HUES6 (cell line): Measurements from ENCODE around the gene GSTO2.
A peak's percentile ranks its signal among the peaks of the same experiment; 100 is the strongest.
"Not testable (repeated sequence)": the region's sequence is repeated elsewhere in the genome, so short reads cannot be mapped to it uniquely, and the experiment has no call there.

Source experiments
- H3K27ac ChIP-seq: 2 replicates; pipeline ENCODE4 v1.7.0; 2013; ENCODE audit warnings: low read depth, mild to moderate bottlenecking, low read length, inconsistent platforms
- H3K27me3 ChIP-seq: 2 replicates; pipeline ENCODE4 v1.6.1; 2013; ENCODE audit warnings: low read length; ENCODE audit not compliant: control insufficient read depth, insufficient read depth
- H3K36me3 ChIP-seq: 2 replicates; pipeline ENCODE4 v1.6.1; 2013; ENCODE audit warnings: low read length; ENCODE audit not compliant: control insufficient read depth, insufficient read depth
- H3K4me1 ChIP-seq: 2 replicates; pipeline ENCODE4 v1.6.1; 2013; ENCODE audit warnings: low read length; ENCODE audit not compliant: control insufficient read depth, insufficient read depth
- H3K4me3 ChIP-seq: 2 replicates; pipeline ENCODE4 v1.5.1; 2013; ENCODE audit warnings: low read depth, low read length
- H3K9ac ChIP-seq: one replicate; pipeline ENCODE4 v1.6.1; 2013; ENCODE audit warnings: mild to moderate bottlenecking, low read length
- H3K9me3 ChIP-seq: 2 replicates; pipeline ENCODE4 v1.6.1; 2013; ENCODE audit warnings: low read depth, low read length; ENCODE audit not compliant: control insufficient read depth, insufficient read depth

Gene GSTO2

DNA sequence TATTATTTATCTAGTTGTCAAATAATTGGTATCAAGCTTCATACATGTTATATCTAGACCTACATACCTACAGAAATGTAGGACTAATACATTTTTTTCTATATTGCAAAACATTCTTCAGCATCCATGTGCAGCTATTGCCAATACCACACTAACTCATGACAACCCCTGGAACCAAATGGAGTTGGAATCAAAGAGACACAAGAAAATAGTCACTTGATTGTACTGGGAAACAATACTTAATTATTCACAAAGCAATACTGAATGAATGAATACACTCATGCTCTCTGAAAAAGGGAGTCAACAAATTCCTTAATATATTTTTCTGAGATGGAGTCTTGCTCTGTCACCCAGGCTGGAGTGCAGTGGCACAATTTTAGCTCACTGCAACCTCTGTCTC is 26.4 kb upstream of the GSTO2 start:
- Histone ChIP-seq H3K27me3 (no peaks in the 10 kb centered on the region), H3K9ac (no peak overlapping the region), H3K27ac (no peak overlapping the region), H3K4me1 (no peaks in the 10 kb centered on the region), H3K9me3 (peaks cover 12% of the 10 kb centered on the region), H3K4me3 (no peak overlapping the region), H3K36me3 (no peaks in the 10 kb centered on the region)

DNA sequence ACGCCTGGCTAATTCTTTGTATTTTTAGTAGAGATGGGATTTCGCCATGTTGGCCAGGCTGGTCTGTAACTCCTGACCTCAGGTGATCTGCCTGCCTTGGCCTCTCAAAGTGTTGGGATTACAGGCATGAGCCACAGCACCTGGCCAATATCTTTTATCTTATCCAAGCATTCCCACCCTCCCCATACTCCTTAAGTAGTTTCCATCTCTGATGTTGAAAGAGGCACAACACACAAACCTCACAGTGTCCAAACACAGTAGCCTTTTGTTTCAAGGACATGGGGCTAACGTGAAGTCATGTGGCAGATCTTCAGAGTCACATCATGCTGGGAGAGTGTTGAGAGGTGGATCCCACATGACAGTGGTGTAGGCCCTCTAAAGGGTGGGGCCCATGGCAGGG is 26.0 kb upstream of the GSTO2 start:
- H3K27ac ChIP-seq, H3K27me3 ChIP-seq: not testable (repeated sequence)
- H3K9me3 ChIP-seq, result peaks cover 15% of the 10 kb centered on the region

DNA sequence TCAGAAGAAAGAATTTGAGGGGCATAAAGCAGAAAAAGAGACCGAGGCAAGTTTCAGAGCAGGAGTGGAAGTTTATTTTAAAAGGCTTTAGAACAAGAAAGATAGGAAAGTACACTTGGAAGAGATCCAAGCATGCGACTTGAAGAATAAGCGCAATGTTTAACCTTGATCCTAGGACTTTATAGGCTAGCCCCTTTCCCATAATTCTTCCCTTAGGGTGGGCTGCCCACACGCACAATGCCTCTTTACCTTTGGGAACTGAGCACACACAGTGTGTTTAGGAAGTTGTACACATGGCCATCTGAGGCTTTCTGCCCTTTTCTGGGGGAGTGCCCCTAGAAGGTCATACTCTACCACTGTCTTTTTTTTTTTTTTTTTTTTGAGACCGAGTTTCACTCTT is 25.5 kb upstream of the GSTO2 start:
- Histone ChIP-seq H3K9me3 (peaks cover 16% of the 10 kb centered on the region), H3K4me3 (no peak overlapping the region), H3K27me3 (no peaks in the 10 kb centered on the region), H3K9ac (no peak overlapping the region), H3K36me3 (no peaks in the 10 kb centered on the region), H3K4me1 (no peaks in the 10 kb centered on the region), H3K27ac (no peak overlapping the region)

More for the DNA sequence above, 26.0 kb upstream of the GSTO2 start:
- not testable (repeated sequence) for H3K4me1 ChIP-seq, H3K4me3 ChIP-seq, H3K9ac ChIP-seq, H3K36me3 ChIP-seq

DNA sequence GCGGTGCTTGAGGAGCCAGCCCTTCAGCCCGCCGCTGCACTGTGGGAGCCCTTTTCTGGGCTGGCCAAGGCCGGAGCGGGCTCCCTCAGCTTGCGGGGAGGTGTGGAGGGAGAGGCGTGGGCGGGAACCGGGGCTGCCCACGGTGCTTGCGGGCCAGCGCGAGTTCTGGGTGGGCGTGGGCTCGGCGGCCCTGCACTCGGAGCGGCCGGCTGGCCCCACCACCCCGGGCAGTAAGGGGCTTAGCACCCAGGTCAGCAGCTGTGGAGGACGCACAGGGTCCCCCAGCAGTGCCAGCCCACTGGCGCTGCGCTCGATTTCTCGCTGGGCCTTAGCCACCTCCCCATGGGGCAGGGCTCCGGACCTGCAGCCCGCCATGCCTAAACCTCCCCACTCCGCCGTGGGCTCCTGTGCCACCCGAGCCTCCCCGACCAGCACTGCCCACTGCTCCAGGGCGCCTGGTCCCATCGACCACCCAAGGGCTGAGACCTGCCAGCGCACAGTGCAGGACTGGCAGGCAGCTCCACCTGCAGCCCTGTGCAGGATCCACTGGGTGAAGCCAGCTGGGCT is 23.8 kb upstream of the GSTO2 start:
- Histone ChIP-seq H3K9ac (no peak overlapping the region), H3K36me3 (no peaks in the 10 kb centered on the region), H3K9me3 (peaks cover 17% of the 10 kb centered on the region), H3K4me1 (no peaks in the 10 kb centered on the region), H3K27me3 (no peaks in the 10 kb centered on the region), H3K27ac (no peak overlapping the region), H3K4me3 (no peak overlapping the region)

DNA sequence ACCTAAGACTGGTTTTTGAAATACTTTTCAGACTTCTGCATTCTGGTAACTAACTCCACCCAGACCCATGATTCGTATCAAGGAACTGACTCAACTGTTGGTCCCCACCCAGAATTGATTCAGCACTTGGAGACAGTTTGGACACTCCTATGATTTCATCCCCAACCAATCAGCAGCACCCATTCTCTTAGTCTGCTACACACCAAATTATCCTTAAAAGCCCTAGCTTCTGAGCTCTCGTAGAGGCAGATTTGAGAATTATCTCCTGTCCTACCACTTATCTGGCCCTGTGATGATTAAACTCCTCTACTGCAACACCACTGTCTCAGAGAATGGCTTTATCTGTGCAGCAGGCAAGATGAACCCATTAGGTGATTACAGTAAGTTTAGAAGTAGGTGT is 22.0 kb upstream of the GSTO2 start:
- no peak overlapping the region for H3K4me3 ChIP-seq
- no peak overlapping the region for H3K9ac ChIP-seq
- no peaks in the 10 kb centered on the region for H3K36me3 ChIP-seq
- H3K4me1 ChIP-seq, result peaks cover 12% of the 10 kb centered on the region
- H3K9me3 ChIP-seq, result peaks cover 17% of the 10 kb centered on the region
- no peaks in the 10 kb centered on the region for H3K27me3 ChIP-seq
- H3K27ac ChIP-seq, result no peak overlapping the region

DNA sequence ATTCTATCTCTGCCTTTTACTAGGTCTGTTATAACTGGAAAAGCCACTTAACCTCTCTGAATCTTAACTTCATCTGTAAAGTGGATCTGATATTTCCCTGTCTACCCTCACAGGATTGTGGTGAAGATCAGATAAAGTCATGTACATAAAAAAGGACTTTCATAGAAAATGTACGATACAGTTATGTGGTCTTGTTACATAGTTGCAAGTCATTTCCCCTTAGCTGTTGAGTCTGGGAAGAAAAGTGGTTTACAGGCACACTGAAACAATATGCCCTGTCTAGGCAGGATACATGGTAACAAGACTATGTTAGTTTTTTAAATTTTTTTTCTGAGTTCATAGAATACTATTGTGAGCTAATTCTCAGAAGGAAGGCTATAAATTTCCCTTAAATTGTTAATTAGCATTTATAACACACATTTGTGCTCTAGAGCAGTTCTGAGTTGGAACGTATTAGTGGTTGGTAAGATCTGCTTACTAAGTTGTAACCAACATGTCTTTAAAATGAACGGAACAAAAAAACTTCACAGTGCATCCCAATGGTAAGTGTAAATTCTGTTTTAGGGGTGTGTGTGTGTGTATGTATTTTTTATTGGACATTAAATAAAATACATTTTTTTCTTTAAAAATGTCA is 21.4 kb upstream of the GSTO2 start:
- H3K9me3 ChIP-seq, result peaks cover 19% of the 10 kb centered on the region
- H3K4me1 ChIP-seq, result peaks cover 18% of the 10 kb centered on the region
- no peak overlapping the region for H3K27ac ChIP-seq
- H3K27me3 ChIP-seq, result no peaks in the 10 kb centered on the region
- H3K4me3 ChIP-seq, result no peak overlapping the region
- H3K9ac ChIP-seq, result no peak overlapping the region
- H3K36me3 ChIP-seq, result no peaks in the 10 kb centered on the region

DNA sequence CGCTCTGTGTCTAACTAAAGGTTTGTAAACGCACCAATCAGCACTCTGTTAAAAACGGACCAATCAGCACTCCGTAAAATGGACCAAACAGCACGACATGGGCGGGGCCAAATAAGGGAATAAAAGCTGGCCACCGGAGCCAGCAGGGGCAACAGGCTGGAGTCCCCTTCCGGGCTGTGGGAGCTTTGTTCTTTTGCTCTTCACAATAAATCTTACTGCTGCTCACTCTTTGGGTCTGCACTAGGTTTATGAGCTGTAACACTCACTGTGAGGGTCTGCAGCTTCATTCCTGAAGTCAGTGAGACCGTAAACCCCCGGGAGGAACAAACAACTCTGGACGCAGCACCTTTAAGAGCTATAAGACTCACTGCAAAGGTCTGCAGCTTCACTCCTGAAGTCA is 20.1 kb upstream of the GSTO2 start:
- H3K9ac ChIP-seq, H3K27me3 ChIP-seq, H3K27ac ChIP-seq, H3K4me3 ChIP-seq, H3K36me3 ChIP-seq: not testable (repeated sequence)
- H3K9me3 ChIP-seq, result peaks cover 19% of the 10 kb centered on the region
- peaks cover 31% of the 10 kb centered on the region for H3K4me1 ChIP-seq

DNA sequence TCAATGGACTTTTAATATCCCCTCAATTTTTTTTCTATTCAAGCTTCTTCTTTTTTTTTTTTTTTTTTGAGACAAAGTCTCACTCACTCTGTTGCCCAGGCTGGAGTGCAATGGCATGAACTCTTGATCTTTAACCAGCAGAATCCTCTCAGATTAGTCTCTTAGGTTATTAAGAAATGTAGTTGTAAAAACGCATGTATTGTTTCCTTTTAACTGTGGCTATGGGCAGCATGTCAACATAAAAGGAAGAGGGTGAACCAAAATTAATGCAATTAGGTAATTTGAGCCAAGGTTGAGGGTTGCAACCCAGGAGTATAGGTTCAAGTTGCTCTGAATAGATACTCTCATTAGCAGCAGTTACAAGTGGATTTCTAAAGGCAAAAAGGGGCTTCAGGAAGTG is 18.6 kb upstream of the GSTO2 start:
- no peaks in the 10 kb centered on the region for H3K27me3 ChIP-seq
- peaks cover 37% of the 10 kb centered on the region for H3K4me1 ChIP-seq
- no peak overlapping the region for H3K4me3 ChIP-seq
- H3K36me3 ChIP-seq, result no peaks in the 10 kb centered on the region
- no peak overlapping the region for H3K27ac ChIP-seq
- peaks cover 19% of the 10 kb centered on the region for H3K9me3 ChIP-seq
- no peak overlapping the region for H3K9ac ChIP-seq

DNA sequence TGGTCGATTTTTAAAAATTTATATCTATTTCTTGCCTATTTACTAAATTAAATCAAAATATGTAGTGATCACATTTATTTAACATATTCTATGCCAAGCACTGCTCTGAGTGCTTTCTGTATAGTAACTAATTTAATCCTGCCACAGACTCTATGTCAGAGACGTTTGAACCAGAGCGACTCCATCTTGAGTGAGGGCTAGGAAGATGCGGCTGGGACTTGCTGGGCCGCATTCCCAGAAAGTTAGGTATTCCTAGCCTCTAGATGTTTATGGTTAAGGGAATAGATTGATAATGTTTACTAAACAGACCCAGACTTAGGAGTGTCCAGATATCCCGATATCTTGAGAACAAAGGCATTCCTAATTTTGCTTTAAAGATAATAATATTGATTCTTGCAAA is 17.5 kb upstream of the GSTO2 start:
- no peak overlapping the region for H3K4me3 ChIP-seq
- peaks cover 3% of the 10 kb centered on the region; the same call in 1 of the 2 replicates for H3K36me3 ChIP-seq
- no peak overlapping the region for H3K27ac ChIP-seq
- H3K27me3 ChIP-seq, result no peaks in the 10 kb centered on the region
- peaks cover 15% of the 10 kb centered on the region for H3K9me3 ChIP-seq
- peaks cover 46% of the 10 kb centered on the region for H3K4me1 ChIP-seq
- no peak overlapping the region for H3K9ac ChIP-seq

DNA sequence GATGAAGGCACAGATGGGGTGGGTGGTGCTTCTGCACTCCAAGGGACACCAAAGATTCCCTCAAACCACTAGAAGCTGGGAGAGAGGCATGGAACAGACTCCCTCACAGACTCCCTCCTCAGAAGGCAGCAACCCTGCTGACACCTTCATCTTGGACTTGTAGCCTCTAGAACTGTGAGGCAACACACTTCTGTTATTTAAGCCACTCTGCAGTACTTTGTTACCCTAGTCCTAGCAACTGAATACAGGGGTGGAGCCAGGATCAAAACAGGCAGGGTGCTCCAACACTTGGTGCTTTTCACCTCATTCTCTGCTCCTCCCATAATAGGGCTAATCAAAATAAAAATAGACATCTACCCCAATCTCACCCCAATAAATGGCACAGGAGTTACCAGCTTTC is 16.6 kb upstream of the GSTO2 start:
- Histone ChIP-seq H3K4me3 (no peak overlapping the region), H3K27ac (peak overlapping the region; percentile 28; the same call in 1 of the 2 replicates), H3K36me3 (peaks cover 6% of the 10 kb centered on the region), H3K9ac (no peak overlapping the region), H3K27me3 (no peaks in the 10 kb centered on the region), H3K9me3 (peaks cover 9% of the 10 kb centered on the region; the same call in 1 of the 2 replicates), H3K4me1 (peaks cover 52% of the 10 kb centered on the region)

DNA sequence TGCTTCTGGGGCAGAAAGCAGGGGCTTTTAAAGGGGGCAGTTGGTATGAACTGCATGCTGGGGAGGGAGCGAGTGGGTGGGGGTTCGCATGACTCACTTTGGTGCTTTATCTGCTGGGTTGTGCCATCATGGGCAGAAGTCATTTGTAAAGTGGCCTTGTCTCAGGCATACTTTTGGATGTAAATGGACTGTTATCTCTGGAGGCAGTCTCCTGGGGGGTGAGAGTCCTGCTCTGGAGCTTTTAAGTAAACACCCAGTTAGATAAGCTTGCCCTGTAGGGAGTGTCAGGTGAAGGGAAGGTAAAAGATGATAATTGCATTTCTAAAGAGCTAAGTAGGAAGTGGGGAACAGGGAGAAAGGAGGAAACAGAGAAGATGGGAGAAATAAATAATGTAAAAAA is 15.9 kb upstream of the GSTO2 start:
- peak overlapping the region; percentile 28; the same call in 1 of the 2 replicates for H3K27ac ChIP-seq
- peaks cover 54% of the 10 kb centered on the region for H3K4me1 ChIP-seq
- H3K27me3 ChIP-seq, result no peaks in the 10 kb centered on the region
- H3K9ac ChIP-seq, result no peak overlapping the region
- H3K4me3 ChIP-seq, result peak overlapping the region; percentile 81
- peaks cover 4% of the 10 kb centered on the region; the same call in 1 of the 2 replicates for H3K9me3 ChIP-seq
- peaks cover 13% of the 10 kb centered on the region for H3K36me3 ChIP-seq
